Stimulated activated CD4-positive, alpha-beta T cell treated with anti-CD3 and anti-CD28 coated beads, Interleukin-1b, Interleukin-23, amount 100 ng/mL, for 4 hours (primary cell): ENCODE results near the gene SDF2L1.

Experiments used
- DNase-seq, 2 donors: peaks; one replicate each; pipeline ENCODE4 v3.0.0-alpha.2; 2020; ENCODE audit warnings: low read depth in 2 of 2

The SDF2L1 gene

GRCh38 chr22:21622011-21622918 lies 19.8 kb upstream of the SDF2L1 start:
- DNase-seq = no peak

DNA sequence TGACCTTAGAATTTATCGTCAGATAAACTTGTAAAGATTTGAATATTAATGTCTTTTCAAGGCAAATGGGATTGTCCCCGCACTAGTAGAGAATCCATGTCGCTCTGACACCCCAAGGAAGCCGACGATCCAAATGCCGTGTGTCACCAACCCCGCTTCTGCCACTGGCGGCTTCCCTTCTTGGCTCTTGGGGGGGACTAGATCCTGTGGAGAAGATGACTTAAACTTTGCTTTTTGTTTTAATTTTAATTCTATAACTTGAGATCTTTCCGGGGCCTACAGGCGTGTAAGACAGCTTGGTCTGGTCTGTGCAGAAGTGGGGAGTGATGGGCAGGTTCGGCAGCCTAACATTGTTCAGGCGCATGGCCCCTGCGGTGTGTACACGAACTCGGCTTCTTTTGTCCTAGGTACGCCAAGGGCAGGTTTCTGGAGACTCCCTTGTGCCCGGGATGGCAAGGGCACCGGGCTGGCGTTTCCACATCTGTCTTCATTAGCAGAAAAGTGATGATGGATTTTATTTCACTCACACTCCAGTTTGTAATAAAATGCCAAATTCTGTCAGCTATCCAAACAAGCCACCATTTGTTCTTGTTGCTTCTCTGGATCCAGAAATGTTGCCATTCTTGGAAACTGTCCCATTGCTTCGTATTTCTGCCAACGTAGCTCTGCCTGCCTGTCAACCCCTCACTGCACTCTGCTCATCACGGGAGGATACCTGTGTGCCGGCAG lies 19.0 kb upstream of the SDF2L1 start:
- no peak for DNase-seq

GRCh38 chr22:21623648-21623970 lies 18.5 kb upstream of the SDF2L1 start:
- no peak for DNase-seq

GRCh38 chr22:21624120-21624879 lies 17.8 kb upstream of the SDF2L1 start:
- DNase-seq = peak in 1 of 2 donors; percentile 37

DNA sequence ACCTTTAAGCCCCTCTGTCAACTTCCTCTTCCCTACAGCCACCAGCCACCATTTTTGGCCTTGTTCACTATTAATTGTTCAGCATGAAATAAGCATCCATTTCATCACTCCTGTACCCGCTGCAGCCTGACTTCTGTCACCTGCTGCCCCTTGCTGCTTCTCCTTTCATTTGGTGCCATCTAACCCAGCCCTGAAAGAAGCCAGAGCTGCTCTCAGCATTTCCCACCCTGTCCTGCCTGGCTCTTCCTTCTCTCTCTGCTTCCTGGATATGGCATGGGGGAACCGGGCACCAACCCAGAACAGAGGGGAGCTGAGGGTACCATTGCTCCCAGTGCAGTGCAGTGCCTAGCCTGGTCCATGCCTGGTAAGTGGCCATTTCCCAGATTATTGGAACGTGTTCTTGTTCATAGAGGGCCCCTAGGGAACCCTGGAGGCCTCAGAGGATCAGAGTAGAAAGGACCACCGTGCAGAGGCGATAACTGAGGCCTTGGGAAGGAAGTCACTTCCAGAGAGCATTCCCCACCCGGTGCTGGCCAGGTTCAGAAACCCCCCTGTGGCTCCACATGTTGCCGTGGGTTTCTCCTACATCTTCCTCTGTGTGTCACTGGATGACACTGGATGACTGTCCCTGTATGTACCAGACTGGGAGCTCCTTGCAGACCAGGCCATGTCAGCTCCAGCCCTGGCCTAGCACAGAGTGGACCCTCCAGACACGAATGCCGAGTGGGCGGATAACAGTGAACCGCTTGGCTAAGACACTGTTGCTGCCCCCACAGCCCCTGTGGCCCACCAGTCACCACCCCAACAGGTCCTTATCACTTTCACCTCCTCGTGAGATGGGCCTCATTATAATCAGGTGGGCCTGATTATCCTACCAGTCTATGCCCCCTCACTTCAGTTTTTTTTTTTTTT lies 17.0 kb upstream of the SDF2L1 start:
- DNase-seq = no peak

DNA sequence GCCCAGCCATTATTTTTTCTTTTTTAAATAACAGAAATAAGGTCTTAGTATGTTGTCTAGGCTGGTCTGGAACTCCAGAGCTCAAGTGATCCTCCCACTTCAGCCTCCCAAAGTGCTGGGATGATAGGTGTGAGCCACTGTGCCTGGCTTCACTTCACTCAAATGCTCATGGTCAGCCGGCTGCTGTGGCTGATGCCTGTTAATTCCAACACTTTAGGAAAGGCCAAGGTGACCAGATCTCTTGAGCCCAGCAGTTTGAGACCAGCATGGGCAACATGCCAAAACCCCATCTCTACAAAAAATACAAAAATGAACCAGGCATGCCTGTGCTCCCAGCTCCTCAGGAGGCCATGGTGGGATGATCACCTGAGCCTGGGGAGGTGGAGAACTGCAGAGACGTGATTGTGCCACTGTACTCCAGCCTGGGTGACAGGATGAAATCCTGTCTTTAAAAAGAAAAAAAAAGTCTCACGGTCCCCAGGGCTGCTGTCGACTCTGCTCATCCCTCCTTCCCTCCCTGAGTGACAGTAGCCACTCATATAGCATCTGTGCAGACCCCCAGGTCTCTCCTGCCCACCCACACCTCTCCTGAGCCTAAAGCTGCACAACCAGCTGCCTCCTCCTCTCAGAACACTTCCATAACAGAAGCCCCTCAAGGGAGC lies 15.9 kb upstream of the SDF2L1 start:
- DNase-seq = no peak

DNA sequence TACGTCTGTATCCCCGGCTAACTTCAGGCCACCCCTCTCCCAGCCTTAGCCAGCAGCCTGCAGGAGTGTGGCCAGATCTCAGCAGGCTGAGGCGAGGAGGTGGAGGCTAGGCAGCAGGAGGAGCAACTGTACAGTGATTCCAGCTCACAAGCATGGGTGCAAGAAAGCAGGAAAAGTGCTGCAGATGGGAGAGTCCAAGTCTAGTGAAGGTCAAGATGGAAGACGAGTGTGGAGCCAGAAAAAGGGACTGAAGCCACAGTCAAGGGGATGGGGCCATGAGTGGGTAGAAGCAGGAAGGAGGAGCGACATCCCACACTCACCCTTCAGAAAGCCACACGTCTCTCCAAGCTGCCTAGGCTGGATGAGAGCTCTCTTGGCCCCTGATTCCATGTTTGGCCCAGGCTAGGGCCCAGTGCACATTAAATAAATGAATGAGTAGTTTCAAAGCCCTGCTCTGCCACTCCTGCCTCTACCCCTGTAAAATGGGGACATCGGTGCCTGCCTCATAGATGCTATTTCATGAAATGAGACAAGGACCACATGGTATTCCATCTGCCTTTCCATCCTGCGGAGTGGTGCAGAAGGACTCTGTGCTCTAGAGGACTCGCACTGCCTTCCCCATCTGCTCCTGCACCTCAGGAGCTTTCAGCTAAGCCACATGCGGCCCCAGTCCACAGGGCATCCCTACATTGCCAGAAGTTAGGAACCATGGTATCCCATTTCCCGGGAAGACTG lies 15.2 kb upstream of the SDF2L1 start:
- DNase-seq = no peak

- DNase-seq = no peak
Observed at GRCh38 chr22:21628386-21629254, 13.5 kb upstream of the SDF2L1 start.

- peak; percentile 95 to 96 for DNase-seq
Observed at GRCh38 chr22:21629255-21630149, 12.6 kb upstream of the SDF2L1 start, which contains the start of gene YDJC. Gene YDJC (minus strand): TSS chr22:21630022. CDS start chr22:21630014, 8 bp downstream.

GRCh38 chr22:21631025-21631424 lies 11.1 kb upstream of the SDF2L1 start:
- no peak for DNase-seq

DNA sequence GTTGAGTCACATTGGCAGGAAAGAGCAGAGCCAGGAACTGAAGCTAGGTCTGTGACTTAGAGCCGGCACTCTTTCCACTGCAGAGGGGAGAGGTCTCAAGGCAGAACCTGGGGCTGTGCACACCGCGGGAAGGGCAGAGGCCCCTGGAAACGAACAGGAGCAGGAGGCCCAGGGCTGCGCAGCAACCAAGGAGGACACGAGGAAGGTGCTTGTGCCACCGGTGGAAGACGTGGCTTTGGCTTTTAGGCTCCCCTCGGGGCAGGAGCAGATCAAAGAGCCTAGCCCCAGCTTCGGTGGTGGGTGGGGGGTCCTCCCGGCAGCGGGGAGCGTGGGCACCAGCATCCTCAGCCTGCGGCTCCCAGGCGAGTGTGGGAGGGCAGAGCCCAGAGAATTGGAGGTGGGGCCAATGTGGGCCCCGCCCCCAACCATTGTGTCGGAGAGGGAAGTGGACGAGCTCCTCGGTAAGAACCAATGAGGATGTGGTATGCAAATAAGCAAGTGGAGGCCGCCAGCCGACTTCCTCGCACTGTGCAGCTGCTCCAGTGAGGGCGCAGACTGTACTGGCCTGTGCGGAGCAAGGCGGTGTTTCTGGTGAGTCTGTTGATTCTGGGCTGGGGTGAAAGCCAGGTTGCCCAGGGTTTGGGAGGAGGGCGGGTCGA lies 9.7 kb upstream of the SDF2L1 start, which contains the start of gene CCDC116:
CCDC116 (plus strand) TSS at position 524 of the 659 bp plus-strand sequence. CDS start 422 bp downstream, outside the sequence.
- DNase-seq = peak; percentile 42 to 53

DNA sequence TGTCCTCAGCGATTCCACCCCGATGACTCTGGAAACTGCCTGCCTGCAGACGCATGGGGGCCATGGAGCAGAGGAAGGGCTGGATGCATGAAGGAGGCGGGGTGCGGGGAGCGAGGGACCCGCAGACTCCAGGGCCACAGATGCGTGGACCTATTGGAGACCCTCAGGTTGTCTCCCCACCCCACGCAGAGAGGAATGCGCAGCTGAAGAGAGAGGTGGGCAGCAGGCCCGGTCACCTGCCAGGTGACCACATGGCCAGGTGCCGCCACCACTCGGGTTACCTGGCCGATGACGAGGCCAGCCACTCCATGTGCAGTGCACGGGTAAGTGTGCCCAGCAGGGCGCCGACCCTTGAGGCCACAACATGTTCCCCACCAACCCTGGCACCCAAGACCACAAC lies 9.2 kb upstream of the SDF2L1 start:
- DNase-seq = no peak

GRCh38 chr22:21633481-21633880 lies 8.6 kb upstream of the SDF2L1 start:
- DNase-seq = no peak

DNA sequence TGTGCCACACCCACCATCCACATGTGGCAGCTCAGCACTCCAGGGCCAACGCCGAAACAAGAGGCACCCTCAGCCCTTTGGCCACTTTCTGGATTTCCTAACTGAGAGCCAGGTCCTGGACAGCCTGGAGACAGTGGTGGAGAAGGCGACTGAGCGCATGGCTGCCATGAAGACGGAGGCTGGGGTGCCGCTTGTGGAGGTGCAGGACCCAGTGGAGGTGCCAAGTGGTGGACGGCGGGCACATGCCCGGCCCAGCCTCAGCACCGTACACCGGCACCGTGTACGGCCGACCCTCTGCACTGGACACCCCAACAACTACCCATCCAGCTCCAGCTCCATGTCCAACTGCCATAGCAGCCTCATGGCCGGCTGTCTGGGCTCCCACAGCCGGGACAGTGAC lies 8.0 kb upstream of the SDF2L1 start:
- no peak for DNase-seq

GRCh38 chr22:21634844-21635243 lies 7.3 kb upstream of the SDF2L1 start:
- no peak for DNase-seq

- DNase-seq = no peak
Observed at GRCh38 chr22:21635771-21636510, 6.2 kb upstream of the SDF2L1 start.
